ENCODE measurements around the gene CFAP74. TPM values are rescaled to one million over a fixed set of nuclear protein-coding genes. Genes with fewer than 3 reads are reported as not detected.

CFAP74 gene
- total and polyA plus RNA-seq, 9 of the 15 experiments (the other 6 are each of a cell fraction or from before 2014, with no cell fraction given): 0.03 to 0.15 (median 0.05) TPM; not detected in 6

- TF ChIP-seq, protein P1, sequence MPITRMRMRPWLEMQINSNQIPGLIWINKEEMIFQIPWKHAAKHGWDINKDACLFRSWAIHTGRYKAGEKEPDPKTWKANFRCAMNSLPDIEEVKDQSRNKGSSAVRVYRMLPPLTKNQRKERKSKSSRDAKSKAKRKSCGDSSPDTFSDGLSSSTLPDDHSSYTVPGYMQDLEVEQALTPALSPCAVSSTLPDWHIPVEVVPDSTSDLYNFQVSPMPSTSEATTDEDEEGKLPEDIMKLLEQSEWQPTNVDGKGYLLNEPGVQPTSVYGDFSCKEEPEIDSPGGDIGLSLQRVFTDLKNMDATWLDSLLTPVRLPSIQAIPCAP (CRISPR knock-in tag; IDR thresholded peaks at IDR 0.05; ENCODE audit: borderline replicate concordance): no peak
- TF ChIP-seq POLR2AphosphoS5 (IDR thresholded peaks at IDR 0.05; ENCODE audit: control insufficient read depth, insufficient read depth, low read depth, low read length) (no peak), MYC (IDR thresholded peaks at IDR 0.05; ENCODE audit: low read depth, low read length) (peak; percentile 93), MYC (CRISPR knock-in tag; IDR thresholded peaks at IDR 0.05; ENCODE audit: borderline replicate concordance, low read depth) (no peak; the same call in 1 of the 2 replicates), NR4A1 (CRISPR knock-in tag; IDR thresholded peaks at IDR 0.05) (no peak), NR4A1 (tag; IDR thresholded peaks at IDR 0.05) (no peak), MYBL2 (IDR thresholded peaks at IDR 0.05; ENCODE audit: low read depth) (no peak), MYBL2 (CRISPR knock-in tag; IDR thresholded peaks at IDR 0.05; ENCODE audit: borderline replicate concordance) (no peak), BHLHE40 (IDR thresholded peaks at IDR 0.05; ENCODE audit: low read length) (no peak), TBP (optimal IDR thresholded peaks at IDR 0.05; ENCODE audit: low read depth, low read length) (no peak), POLR2B (IDR thresholded peaks at IDR 0.05; ENCODE audit: low read depth, partially characterized antibody) (no peak), PHB2 (IDR thresholded peaks at IDR 0.05; ENCODE audit: low read depth) (no peak), BACH1 (tag; IDR thresholded peaks at IDR 0.05) (no peak), HLTF (IDR thresholded peaks at IDR 0.05) (no peak), L3MBTL2 (IDR thresholded peaks at IDR 0.05) (peak; percentile 94), RBM22 (IDR thresholded peaks at IDR 0.05; ENCODE audit: low read depth, low read length, poor library complexity, severe bottlenecking) (no peak), MYNN (IDR thresholded peaks at IDR 0.05) (no peak), MYNN (CRISPR knock-in tag; IDR thresholded peaks at IDR 0.05) (no peak), ZNF282 (CRISPR knock-in tag; IDR thresholded peaks at IDR 0.05) (no peak), STAT5B (CRISPR knock-in tag; IDR thresholded peaks at IDR 0.05) (no peak), RB1 (IDR thresholded peaks at IDR 0.05; ENCODE audit: low read depth) (no peak), SNAPC5 (CRISPR knock-in tag; IDR thresholded peaks at IDR 0.05) (no peak), CBFA2T3 (IDR thresholded peaks at IDR 0.05) (no peak), U2AF1 (optimal IDR thresholded peaks at IDR 0.05; ENCODE audit: low read depth, low read length) (no peak), BMI1 (IDR thresholded peaks at IDR 0.05; ENCODE audit: low read length) (no peak), ZNF197 (CRISPR knock-in tag; IDR thresholded peaks at IDR 0.05; ENCODE audit: low read depth) (no peak), SAP30 (IDR thresholded peaks at IDR 0.05; ENCODE audit: borderline replicate concordance, insufficient read depth, low read depth, low read length, poor library complexity, severe bottlenecking) (no peak), BDP1 (IDR thresholded peaks at IDR 0.05; ENCODE audit: insufficient read depth, insufficient read length) (no peak)
Observed at GRCh38 chr1:1907098-1907736, 96.4 kb downstream of the CFAP74 start (continued).
